ENCODE measurements around the gene FIS1. TPM values are rescaled to one million over a fixed set of nuclear protein-coding genes. Genes with fewer than 3 reads are reported as not detected.

Gene FIS1
- polyA plus RNA-seq, 1 of the 3 experiments (the other 2 are of a cell fraction) = 1,313 TPM

GRCh38 chr7:101198476-101198875 is 46.4 kb downstream of the FIS1 start:
- ChIA-PET POLR2A (interaction anchor here (0.6 to 1.7 kb wide), 2 partner anchors 19 to 43 kb away, joined by 5 read pairs; partner anchors contain the start of genes PLOD3 and ZNHIT1), CTCF (interaction anchor here (0.9 to 1.8 kb wide), 3 partner anchors 20 to 104 kb away, joined by 3 to 13 read pairs (median 3); partner anchors contain the start of gene ZNHIT1)
- no peak overlapping the region for H3K4me3 ChIP-seq (ENCODE audit: low read depth in 2 of 2, low read length in 1 of 2)
- no peak overlapping the region for H3K27ac ChIP-seq (ENCODE audit: low read depth in 2 of 2, low read length in 1 of 2)
- no peaks in the 10 kb centered on the region for H4K20me1 ChIP-seq (ENCODE audit: insufficient read depth)
- H3K9me3 ChIP-seq = no peaks in the 10 kb centered on the region
- H3K79me2 ChIP-seq (ENCODE audit: insufficient read depth) = no peaks in the 10 kb centered on the region
- no peaks in the 10 kb centered on the region; the same call in 1 of the 2 replicates for H3K27me3 ChIP-seq (ENCODE audit: insufficient read depth)
- DNase-seq = no peak
- no peaks in the 10 kb centered on the region for H3F3A ChIP-seq (replicated peaks; ENCODE audit: insufficient read depth)
- WGBS (ENCODE audit: low lambda C conversion rate) = 90% methylated on average over 14 of the region's 14 CpGs
- H3K36me3 ChIP-seq (replicated peaks in 1 of 2; ENCODE audit: control insufficient read depth in 1 of 2, insufficient read depth in 2 of 2, low read length in 1 of 2) = no peaks in the 10 kb centered on the region
- no peaks in the 10 kb centered on the region for H3K9me2 ChIP-seq
- no peak overlapping the region for H3K4me2 ChIP-seq
- no peak overlapping the region for H2AFZ ChIP-seq (ENCODE audit: low read depth)
- TF ChIP-seq EZH2phosphoT487 (IDR thresholded peaks at IDR 0.05; ENCODE audit: borderline replicate concordance, low read depth) (no peak), FOSL2 (IDR thresholded peaks at IDR 0.05; ENCODE audit: borderline replicate concordance, low read depth) (no peak), TCF12 (IDR thresholded peaks at IDR 0.05) (no peak)
- TF ChIP-seq, protein P1, sequence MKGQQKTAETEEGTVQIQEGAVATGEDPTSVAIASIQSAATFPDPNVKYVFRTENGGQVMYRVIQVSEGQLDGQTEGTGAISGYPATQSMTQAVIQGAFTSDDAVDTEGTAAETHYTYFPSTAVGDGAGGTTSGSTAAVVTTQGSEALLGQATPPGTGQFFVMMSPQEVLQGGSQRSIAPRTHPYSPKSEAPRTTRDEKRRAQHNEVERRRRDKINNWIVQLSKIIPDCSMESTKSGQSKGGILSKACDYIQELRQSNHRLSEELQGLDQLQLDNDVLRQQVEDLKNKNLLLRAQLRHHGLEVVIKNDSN (IDR thresholded peaks at IDR 0.05; ENCODE audit: borderline replicate concordance, low read depth) = no peak
- no peaks in the 10 kb centered on the region for H3K4me1 ChIP-seq (ENCODE audit: control insufficient read depth in 1 of 2, insufficient read depth in 2 of 2, low read depth in 1 of 2, low read length in 1 of 2)
- no peak overlapping the region for H3K9ac ChIP-seq

DNA sequence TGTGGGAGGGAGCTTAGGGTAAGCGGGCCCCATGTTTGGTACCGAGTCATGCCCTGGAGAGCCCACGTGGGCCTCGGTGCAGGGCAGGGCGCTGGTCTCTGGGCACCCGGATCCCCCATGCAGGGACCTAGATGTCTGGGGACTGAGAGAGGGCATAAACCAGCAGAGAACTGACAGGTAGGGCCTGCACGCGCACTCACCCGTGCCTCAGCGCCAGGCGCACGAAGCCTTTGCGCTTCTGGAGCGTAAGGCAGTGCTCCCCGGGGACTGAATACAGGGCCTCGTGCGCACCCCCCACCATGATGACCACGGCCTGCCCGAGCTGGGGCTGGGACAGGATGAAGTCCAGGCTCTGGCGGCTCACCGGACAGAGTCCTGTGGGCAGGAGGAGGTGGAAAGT is 46.9 kb downstream of the FIS1 start:
- ChIA-PET POLR2A (interaction anchor here (0.6 kb wide), 1 partner anchor 44 kb away, joined by 5 read pairs; no protein-coding TSS in a partner anchor), CTCF (interaction anchor here (1.5 to 1.8 kb wide), 2 partner anchors 20 to 54 kb away, joined by 3 to 13 read pairs; partner anchors contain the start of gene ZNHIT1)
- Histone ChIP-seq H3K9me3 (no peaks in the 10 kb centered on the region), H3K4me1 (ENCODE audit: control insufficient read depth in 1 of 2, insufficient read depth in 2 of 2, low read depth in 1 of 2, low read length in 1 of 2) (no peaks in the 10 kb centered on the region), H3K27ac (ENCODE audit: low read depth in 2 of 2, low read length in 1 of 2) (no peak overlapping the region), H3K9me2 (no peaks in the 10 kb centered on the region), H3K36me3 (replicated peaks in 1 of 2; ENCODE audit: control insufficient read depth in 1 of 2, insufficient read depth in 2 of 2, low read length in 1 of 2) (no peaks in the 10 kb centered on the region), H3K79me2 (ENCODE audit: insufficient read depth) (no peaks in the 10 kb centered on the region), H3K9ac (no peak overlapping the region), H2AFZ (ENCODE audit: low read depth) (no peak overlapping the region), H4K20me1 (ENCODE audit: insufficient read depth) (no peaks in the 10 kb centered on the region), H3K27me3 (ENCODE audit: insufficient read depth) (no peaks in the 10 kb centered on the region; the same call in 1 of the 2 replicates), H3K4me3 (ENCODE audit: low read depth in 2 of 2, low read length in 1 of 2) (no peak overlapping the region), H3K4me2 (no peak overlapping the region), H3F3A (replicated peaks; ENCODE audit: insufficient read depth) (no peaks in the 10 kb centered on the region)
- WGBS (ENCODE audit: low lambda C conversion rate) = 88% methylated on average over 21 of the region's 21 CpGs
- no peak for TF ChIP-seq POLR2AphosphoS5 (IDR thresholded peaks at IDR 0.05; ENCODE audit: low read depth, low read length)
- no peak for TF ChIP-seq EP300 (IDR thresholded peaks at IDR 0.05; ENCODE audit: borderline replicate concordance in 1 of 2, low read depth in 1 of 2, low read length in 1 of 2)
- DNase-seq = peak; percentile 40

- Histone ChIP-seq H3K4me3 (ENCODE audit: low read depth in 2 of 2, low read length in 1 of 2) (no peak overlapping the region), H3K4me2 (no peak overlapping the region), H3K27ac (ENCODE audit: low read depth in 2 of 2, low read length in 1 of 2) (no peak overlapping the region), H3F3A (replicated peaks; ENCODE audit: insufficient read depth) (no peaks in the 10 kb centered on the region), H3K27me3 (ENCODE audit: insufficient read depth) (no peaks in the 10 kb centered on the region; the same call in 1 of the 2 replicates), H4K20me1 (ENCODE audit: insufficient read depth) (no peaks in the 10 kb centered on the region), H3K9ac (no peak overlapping the region), H2AFZ (ENCODE audit: low read depth) (no peak overlapping the region), H3K36me3 (replicated peaks in 1 of 2; ENCODE audit: control insufficient read depth in 1 of 2, insufficient read depth in 2 of 2, low read length in 1 of 2) (no peaks in the 10 kb centered on the region), H3K9me3 (no peaks in the 10 kb centered on the region), H3K79me2 (ENCODE audit: insufficient read depth) (no peaks in the 10 kb centered on the region), H3K4me1 (ENCODE audit: control insufficient read depth in 1 of 2, insufficient read depth in 2 of 2, low read depth in 1 of 2, low read length in 1 of 2) (no peaks in the 10 kb centered on the region), H3K9me2 (no peaks in the 10 kb centered on the region)
- CTCF ChIA-PET = interaction anchor here (0.5 to 8.3 kb wide), 7 partner anchors 13 to 279 kb away, joined by 3 to 257 read pairs (median 3); partner anchors contain the start of gene FIS1
- DNase-seq = no peak
- TF ChIP-seq NFIC (IDR thresholded peaks at IDR 0.05; ENCODE audit: borderline replicate concordance) = no peak
- TF ChIP-seq RCOR1 (IDR thresholded peaks at IDR 0.05; ENCODE audit: low read length) = no peak
- TF ChIP-seq FOXJ3 (CRISPR knock-in tag; IDR thresholded peaks at IDR 0.05) = no peak
- no peak for TF ChIP-seq NRF1 (IDR thresholded peaks at IDR 0.05; ENCODE audit: low read depth, low read length)
- TF ChIP-seq JUND (IDR thresholded peaks at IDR 0.05) = no peak
- TF ChIP-seq EP300 (IDR thresholded peaks at IDR 0.05; ENCODE audit: borderline replicate concordance in 1 of 2, low read depth in 1 of 2, low read length in 1 of 2) = no peak
- TF ChIP-seq ZBTB33 (IDR thresholded peaks at IDR 0.05; ENCODE audit: borderline replicate concordance, low read depth) = no peak
- no peak for TF ChIP-seq TCF12 (IDR thresholded peaks at IDR 0.05)
- TF ChIP-seq POLR2AphosphoS5 (IDR thresholded peaks at IDR 0.05; ENCODE audit: low read depth, low read length) = no peak
- POLR2A ChIA-PET = interaction anchor here (0.7 to 2.4 kb wide), 3 partner anchors 10 to 33 kb away, joined by 3 to 11 read pairs (median 4); partner anchors contain the start of gene NAT16
- WGBS (ENCODE audit: low lambda C conversion rate) = 91% methylated on average over 17 of the region's 17 CpGs
Observed at GRCh38 chr7:101195884-101196283, 49.0 kb downstream of the FIS1 start.

Data from SK-N-SH (cell line).